Measurements from ENCODE around the gene GBP4. TPM values are rescaled to one million over a fixed set of nuclear protein-coding genes. Genes with fewer than 3 reads are reported as not detected.

The GBP4 gene
- polyA plus RNA-seq, 3 donors = 10.3 to 17.4 (median 13.0) TPM

DNA sequence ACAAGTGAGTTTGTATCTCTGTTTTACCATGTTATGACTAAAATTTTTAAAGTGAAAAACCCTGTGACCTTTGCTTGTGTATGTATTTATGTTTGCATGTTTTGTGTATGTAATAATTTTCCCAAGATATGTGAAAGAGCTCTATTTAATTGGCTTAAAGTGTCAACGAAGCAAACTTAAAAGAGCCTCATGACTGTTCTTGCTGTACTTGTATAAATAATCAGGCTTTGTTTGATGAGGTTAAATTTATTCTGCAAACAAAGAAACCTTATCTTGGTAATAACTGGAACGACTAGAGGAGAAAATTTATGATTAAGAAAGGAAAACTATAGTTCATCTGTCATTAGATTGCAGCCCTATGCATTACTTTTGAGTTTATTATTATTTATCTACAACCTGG, 29.6 kb downstream of the GBP4 start:
- TF ChIP-seq, protein P1, sequence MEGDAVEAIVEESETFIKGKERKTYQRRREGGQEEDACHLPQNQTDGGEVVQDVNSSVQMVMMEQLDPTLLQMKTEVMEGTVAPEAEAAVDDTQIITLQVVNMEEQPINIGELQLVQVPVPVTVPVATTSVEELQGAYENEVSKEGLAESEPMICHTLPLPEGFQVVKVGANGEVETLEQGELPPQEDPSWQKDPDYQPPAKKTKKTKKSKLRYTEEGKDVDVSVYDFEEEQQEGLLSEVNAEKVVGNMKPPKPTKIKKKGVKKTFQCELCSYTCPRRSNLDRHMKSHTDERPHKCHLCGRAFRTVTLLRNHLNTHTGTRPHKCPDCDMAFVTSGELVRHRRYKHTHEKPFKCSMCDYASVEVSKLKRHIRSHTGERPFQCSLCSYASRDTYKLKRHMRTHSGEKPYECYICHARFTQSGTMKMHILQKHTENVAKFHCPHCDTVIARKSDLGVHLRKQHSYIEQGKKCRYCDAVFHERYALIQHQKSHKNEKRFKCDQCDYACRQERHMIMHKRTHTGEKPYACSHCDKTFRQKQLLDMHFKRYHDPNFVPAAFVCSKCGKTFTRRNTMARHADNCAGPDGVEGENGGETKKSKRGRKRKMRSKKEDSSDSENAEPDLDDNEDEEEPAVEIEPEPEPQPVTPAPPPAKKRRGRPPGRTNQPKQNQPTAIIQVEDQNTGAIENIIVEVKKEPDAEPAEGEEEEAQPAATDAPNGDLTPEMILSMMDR (IDR thresholded peaks at IDR 0.05) = no peak
- H3K36me3 ChIP-seq (replicated peaks in 1 of 2; ENCODE audit: control insufficient read depth in 1 of 2, insufficient read depth in 2 of 2, low read length in 2 of 2) = no peaks in the 10 kb centered on the region
- peaks cover 0 to 3% (median 0%) of the 10 kb centered on the region in 3 donors for H3K27me3 Mint-ChIP-seq (ENCODE audit: low read depth in 3 of 3)
- H3K4me3 ChIP-seq (replicated peaks in 1 of 3; ENCODE audit: low read depth in 2 of 3, low read length in 3 of 3) = no peak overlapping the region
- intact Hi-C loops (cut with micrococcal nuclease) = no loop called here
- H3K4me3 Mint-ChIP-seq = no peak overlapping the region
- no peak overlapping the region for H3K9ac ChIP-seq (ENCODE audit: insufficient read depth, low read length, poor library complexity, severe bottlenecking)
- H3K27ac Mint-ChIP-seq = no peak overlapping the region
- H3K4me2 ChIP-seq (replicated peaks; ENCODE audit: extremely low read depth, low read length, poor library complexity, severe bottlenecking) = no peak overlapping the region
- no peaks in the 10 kb centered on the region for H3K9me3 ChIP-seq (replicated peaks in 1 of 2; ENCODE audit: control insufficient read depth in 1 of 2, insufficient read depth in 1 of 2, low read length in 2 of 2)
- WGBS (ENCODE audit: insufficient coverage) = no CpG with 5 or more reads among the region's 2 CpGs
- no peaks in the 10 kb centered on the region for H3K36me3 Mint-ChIP-seq
- peaks cover 0 to 3% (median 2%) of the 10 kb centered on the region in 7 donors for H3K9me3 Mint-ChIP-seq
- no peaks in the 10 kb centered on the region for H3K27me3 ChIP-seq (ENCODE audit: control insufficient read depth in 2 of 2, insufficient read depth in 2 of 2, low read length in 2 of 2)
- H3K4me1 ChIP-seq (ENCODE audit: control insufficient read depth in 1 of 2, insufficient read depth in 2 of 2, low read length in 2 of 2) = peaks cover 3 to 8% of the 10 kb centered on the region in 2 donors
- peaks cover 8% of the 10 kb centered on the region for H3K4me1 Mint-ChIP-seq
- H2AFZ ChIP-seq (ENCODE audit: insufficient read depth, low read depth, low read length, poor library complexity, severe bottlenecking) = no peak overlapping the region
- no peaks in the 10 kb centered on the region for H4K20me1 ChIP-seq (ENCODE audit: insufficient read depth, low read length)
- no peak overlapping the region for H3K27ac ChIP-seq (ENCODE audit: low read depth in 1 of 2, low read length in 2 of 2)
- H3K79me2 ChIP-seq (ENCODE audit: insufficient read depth, low read length) = no peaks in the 10 kb centered on the region
- DNase-seq = no peak

DNA sequence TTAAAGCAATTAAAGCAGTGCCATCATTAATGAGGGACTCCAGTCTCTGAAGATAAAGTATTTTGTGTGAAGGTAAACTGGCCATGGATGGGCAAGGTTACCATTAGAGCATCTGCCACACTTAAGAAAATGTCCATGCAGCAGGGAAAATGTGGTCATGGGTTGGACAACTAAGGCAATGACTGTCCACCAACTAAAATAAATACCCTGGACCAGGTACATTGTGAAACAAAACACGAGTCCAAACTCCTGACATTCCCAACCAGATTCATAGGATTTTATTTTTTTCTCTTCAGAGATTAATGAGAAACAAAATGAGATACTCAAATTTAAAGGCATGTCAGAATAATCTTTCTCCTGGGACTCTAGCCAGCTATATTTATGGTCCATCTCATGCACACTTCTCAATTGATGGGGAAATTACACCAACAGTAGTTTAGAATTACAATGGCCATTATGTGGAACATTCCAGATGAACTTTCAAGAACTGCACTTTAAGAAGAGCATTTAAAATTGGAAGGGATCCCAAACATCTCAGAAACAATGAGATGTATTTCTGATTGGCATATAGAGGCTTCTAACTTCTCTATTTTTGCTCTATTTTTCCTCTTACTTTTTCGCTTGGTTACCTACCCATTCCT, 31.0 kb downstream of the GBP4 start:
- Mint-ChIP-seq H3K27me3 (ENCODE audit: low read depth in 3 of 3) (peaks cover 0 to 3% (median 0%) of the 10 kb centered on the region in 3 donors), H3K36me3 (no peaks in the 10 kb centered on the region), H3K27ac (no peak overlapping the region), H3K4me3 (no peak overlapping the region), H3K9me3 (peaks cover 0 to 4% (median 2%) of the 10 kb centered on the region in 7 donors), H3K4me1 (peaks cover 8% of the 10 kb centered on the region)
- Histone ChIP-seq H3K9ac (ENCODE audit: insufficient read depth, low read length, poor library complexity, severe bottlenecking) (no peak overlapping the region), H3K79me2 (ENCODE audit: insufficient read depth, low read length) (no peaks in the 10 kb centered on the region), H3K36me3 (replicated peaks in 1 of 2; ENCODE audit: control insufficient read depth in 1 of 2, insufficient read depth in 2 of 2, low read length in 2 of 2) (no peaks in the 10 kb centered on the region), H3K27ac (ENCODE audit: low read depth in 1 of 2, low read length in 2 of 2) (no peak overlapping the region), H3K4me2 (replicated peaks; ENCODE audit: extremely low read depth, low read length, poor library complexity, severe bottlenecking) (no peak overlapping the region), H3K9me3 (replicated peaks in 1 of 2; ENCODE audit: control insufficient read depth in 1 of 2, insufficient read depth in 1 of 2, low read length in 2 of 2) (no peaks in the 10 kb centered on the region), H4K20me1 (ENCODE audit: insufficient read depth, low read length) (no peaks in the 10 kb centered on the region), H3K4me1 (ENCODE audit: control insufficient read depth in 1 of 2, insufficient read depth in 2 of 2, low read length in 2 of 2) (peaks cover 3 to 8% of the 10 kb centered on the region in 2 donors), H2AFZ (ENCODE audit: insufficient read depth, low read depth, low read length, poor library complexity, severe bottlenecking) (no peak overlapping the region), H3K4me3 (replicated peaks in 1 of 3; ENCODE audit: low read depth in 2 of 3, low read length in 3 of 3) (no peak overlapping the region), H3K27me3 (ENCODE audit: control insufficient read depth in 2 of 2, insufficient read depth in 2 of 2, low read length in 2 of 2) (no peaks in the 10 kb centered on the region)
- TF ChIP-seq, protein P1 (IDR thresholded peaks at IDR 0.05) = no peak
- no CpG with 5 or more reads among the region's 2 CpGs for WGBS (ENCODE audit: insufficient coverage)
- intact Hi-C loops (cut with micrococcal nuclease) = no loop called here
- no peak for DNase-seq
